ENCODE results near the gene TSPO2. TPM values are rescaled to one million over a fixed set of nuclear protein-coding genes. Genes with fewer than 3 reads are reported as not detected.

TSPO2 gene
- total and polyA plus RNA-seq, 9 donors = not detected

GRCh38 chr6:41036186-41036585 lies 6.1 kb upstream of the TSPO2 start:
- Histone ChIP-seq H3K9me3 (no peaks in the 10 kb centered on the region), H3K27ac (no peak overlapping the region), H3K27me3 (no peaks in the 10 kb centered on the region), H3K36me3 (no peaks in the 10 kb centered on the region), H3K4me1 (ENCODE audit: insufficient read depth) (no peaks in the 10 kb centered on the region), H3K4me3 (no peak overlapping the region)
- 47 to 62% (median 54%) methylated on average over 3 of the region's 3 CpGs for WGBS, 3 donors
- intact Hi-C loops (cut with DNase I) = loop anchor here in 1 of 4 donors (10.0 kb wide), 1 partner anchor 701 kb away; no protein-coding TSS in a partner anchor
- no peak for DNase-seq
- no peak for TF ChIP-seq CTCF (IDR thresholded peaks at IDR 0.05)
- no peak for TF ChIP-seq POLR2A (IDR thresholded peaks at IDR 0.05)
- no peak for TF ChIP-seq EP300 (IDR thresholded peaks at IDR 0.05)

GRCh38 chr6:41036601-41037000 lies 5.7 kb upstream of the TSPO2 start:
- 88 to 94% (median 93%) methylated on average over 2 of the region's 2 CpGs for WGBS, 3 donors
- no peak for DNase-seq
- H3K4me1 ChIP-seq (ENCODE audit: insufficient read depth) = no peaks in the 10 kb centered on the region
- H3K4me3 ChIP-seq = no peak overlapping the region
- H3K27me3 ChIP-seq = no peaks in the 10 kb centered on the region
- no peak overlapping the region for H3K27ac ChIP-seq
- intact Hi-C loops (cut with DNase I) = loop anchor here in 1 of 4 donors (10.0 kb wide), 1 partner anchor 702 kb away; no protein-coding TSS in a partner anchor
- H3K36me3 ChIP-seq = no peaks in the 10 kb centered on the region
- H3K9me3 ChIP-seq = no peaks in the 10 kb centered on the region
- no peak for TF ChIP-seq CTCF (IDR thresholded peaks at IDR 0.05)
- no peak for TF ChIP-seq EP300 (IDR thresholded peaks at IDR 0.05)
- TF ChIP-seq POLR2A (IDR thresholded peaks at IDR 0.05) = no peak

- WGBS, 3 donors = 85 to 86% (median 86%) methylated on average over 13 of the region's 13 CpGs
- intact Hi-C loops (cut with DNase I) = loop anchor here in 1 of 4 donors (10.0 kb wide), 1 partner anchor 703 kb away; no protein-coding TSS in a partner anchor
Measured at GRCh38 chr6:41037107-41037900, 5.0 kb upstream of the TSPO2 start.

GRCh38 chr6:41038205-41038604 lies 4.1 kb upstream of the TSPO2 start:
- H3K4me3 ChIP-seq = no peak overlapping the region
- no peak overlapping the region for H3K27ac ChIP-seq
- intact Hi-C loops (cut with DNase I) = loop anchor here in 1 of 4 donors (10.0 kb wide), 1 partner anchor 703 kb away; no protein-coding TSS in a partner anchor
- no peaks in the 10 kb centered on the region for H3K4me1 ChIP-seq (ENCODE audit: insufficient read depth)
- no peaks in the 10 kb centered on the region for H3K27me3 ChIP-seq
- 85 to 95% (median 94%) methylated on average over 3 of the region's 3 CpGs for WGBS, 3 donors
- TF ChIP-seq EP300 (IDR thresholded peaks at IDR 0.05) (no peak), POLR2A (IDR thresholded peaks at IDR 0.05) (no peak), CTCF (IDR thresholded peaks at IDR 0.05) (no peak)
- no peaks in the 10 kb centered on the region for H3K9me3 ChIP-seq
- no peaks in the 10 kb centered on the region for H3K36me3 ChIP-seq
- DNase-seq = no peak

More at GRCh38 chr6:41037107-41037900, 5.0 kb upstream of the TSPO2 start:
- no peak for DNase-seq
- Histone ChIP-seq H3K27me3 (no peaks in the 10 kb centered on the region), H3K9me3 (no peaks in the 10 kb centered on the region), H3K36me3 (no peaks in the 10 kb centered on the region), H3K4me3 (no peak overlapping the region), H3K27ac (no peak overlapping the region), H3K4me1 (ENCODE audit: insufficient read depth) (no peaks in the 10 kb centered on the region)
- TF ChIP-seq POLR2A (IDR thresholded peaks at IDR 0.05) = no peak
- no peak for TF ChIP-seq EP300 (IDR thresholded peaks at IDR 0.05)

Measured in ovary (tissue), 9 donors.